ENCODE data around the gene MRPL19.
"Not testable (repeated sequence)": the region's sequence is repeated elsewhere in the genome, so short reads cannot be mapped to it uniquely, and the experiment has no call there.

Gene MRPL19

GRCh38 chr2:75616933-75617332 lies 29.6 kb upstream of the MRPL19 start:
- DNase-seq = no peak

- peak; percentile 31 for DNase-seq
These were observed 26.4 kb upstream of the MRPL19 start for GRCh38 chr2:75619956-75620740.

- DNase-seq = no peak
These were observed 25.4 kb upstream of the MRPL19 start for GRCh38 chr2:75621228-75621627.

- no peak for DNase-seq
These were observed 24.1 kb upstream of the MRPL19 start for GRCh38 chr2:75622500-75622899.

GRCh38 chr2:75622929-75623328 lies 23.7 kb upstream of the MRPL19 start:
- no peak for DNase-seq

- peak; percentile 74 for DNase-seq
These were observed 18.6 kb upstream of the MRPL19 start for GRCh38 chr2:75627902-75628504.

- DNase-seq = peak; percentile 55
These were observed 14.4 kb upstream of the MRPL19 start for GRCh38 chr2:75632091-75632701.

GRCh38 chr2:75632813-75633212 lies 13.8 kb upstream of the MRPL19 start:
- no peak for DNase-seq

GRCh38 chr2:75633620-75634019 lies 13.0 kb upstream of the MRPL19 start:
- no peak for DNase-seq

GRCh38 chr2:75634945-75635344 lies 11.6 kb upstream of the MRPL19 start:
- no peak for DNase-seq

GRCh38 chr2:75637568-75637967 lies 9.0 kb upstream of the MRPL19 start:
- no peak for DNase-seq

- DNase-seq = peak; percentile 73
These were observed 5.9 kb upstream of the MRPL19 start for GRCh38 chr2:75640621-75641121.

GRCh38 chr2:75641587-75641986 lies 5.0 kb upstream of the MRPL19 start:
- no peak for DNase-seq

GRCh38 chr2:75643980-75644379 lies 2.6 kb upstream of the MRPL19 start:
- DNase-seq = no peak

- no peak for DNase-seq
These were observed 940 bp upstream of the MRPL19 start for GRCh38 chr2:75645643-75646042.

- no peak for DNase-seq
These were observed 447 bp upstream of the MRPL19 start for GRCh38 chr2:75646090-75646582.

- no peak for DNase-seq
These were observed 1.2 kb downstream of the MRPL19 start for GRCh38 chr2:75647771-75648170.

- no peak for DNase-seq
These were observed 7.4 kb downstream of the MRPL19 start for GRCh38 chr2:75654012-75654411.

GRCh38 chr2:75655861-75656260 lies 9.3 kb downstream of the MRPL19 start:
- DNase-seq = no peak

GRCh38 chr2:75656563-75656962 lies 10.0 kb downstream of the MRPL19 start:
- no peak for DNase-seq

GRCh38 chr2:75657798-75658197 lies 11.2 kb downstream of the MRPL19 start:
- DNase-seq = no peak

GRCh38 chr2:75666911-75667310 lies 20.3 kb downstream of the MRPL19 start:
- DNase-seq = no peak

GRCh38 chr2:75667884-75668283 lies 21.3 kb downstream of the MRPL19 start:
- peak; percentile 1 for DNase-seq

- not testable (repeated sequence) for DNase-seq
These were observed 28.8 kb downstream of the MRPL19 start for GRCh38 chr2:75675423-75675822.
